ENCODE results near the gene ALDH8A1. TPM values are rescaled to one million over a fixed set of nuclear protein-coding genes. Genes with fewer than 3 reads are reported as not detected.

The ALDH8A1 gene
- polyA plus RNA-seq, 3 donors = 0.77 TPM; not detected in 2

DNA sequence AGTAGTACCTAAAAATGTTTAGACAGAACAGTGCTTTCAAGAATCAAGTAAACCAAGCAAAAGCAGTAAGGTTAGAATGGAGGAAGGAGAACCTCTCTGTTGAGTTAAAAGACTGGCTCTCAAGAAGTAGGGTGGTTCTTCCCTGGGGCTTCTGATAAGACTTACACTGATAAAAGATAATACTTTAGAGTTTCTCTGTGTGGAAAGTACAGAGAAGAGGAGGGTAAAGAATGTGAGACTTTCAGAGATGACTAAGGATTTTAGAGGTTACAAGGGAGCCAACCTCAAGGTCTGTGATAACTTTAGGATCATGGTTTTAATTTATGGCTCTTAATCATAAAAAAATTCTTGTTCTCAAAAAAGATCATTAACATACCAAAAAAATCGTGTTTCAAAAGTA, 30.9 kb upstream of the ALDH8A1 start:
- DNase-seq = no peak
- H3K36me3 Mint-ChIP-seq = peaks cover 61 to 68% of the 10 kb centered on the region in 2 donors

DNA sequence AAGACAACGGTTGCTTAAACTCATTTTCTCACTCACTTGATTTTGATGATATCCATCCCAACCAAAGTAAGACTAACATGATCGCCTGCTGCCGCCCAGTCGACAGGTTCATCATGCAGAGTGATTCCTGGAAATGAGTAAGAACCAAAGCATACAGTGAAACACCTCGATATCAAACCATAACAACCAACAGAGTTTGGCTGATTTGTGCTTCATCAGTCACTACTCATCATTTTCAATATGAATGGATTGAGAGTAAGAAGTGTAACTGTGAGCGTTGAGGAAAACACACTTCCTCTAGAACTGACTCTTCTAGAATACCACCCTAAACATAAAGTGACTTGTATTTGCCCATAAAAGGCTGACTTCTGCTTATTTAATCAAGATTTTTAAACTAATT, 29.2 kb upstream of the ALDH8A1 start:
- H3K4me3 ChIP-seq (replicated peaks in 1 of 3; ENCODE audit: low read depth in 2 of 3, low read length in 3 of 3) = no peak overlapping the region
- Mint-ChIP-seq H3K4me1 (no peaks in the 10 kb centered on the region), H3K27ac (no peak overlapping the region), H3K27me3 (ENCODE audit: low read depth in 3 of 3) (no peaks in the 10 kb centered on the region), H3K9me3 (peaks cover 0 to 7% (median 0%) of the 10 kb centered on the region in 7 donors), H3K4me3 (no peak overlapping the region), H3K36me3 (peaks cover 66 to 69% of the 10 kb centered on the region in 2 donors)
- WGBS (ENCODE audit: insufficient coverage) = no CpG with 5 or more reads among the region's 6 CpGs
- no peak overlapping the region for H3K27ac ChIP-seq (ENCODE audit: low read depth in 1 of 2, low read length in 2 of 2)
- H3K9me3 ChIP-seq (replicated peaks in 1 of 2; ENCODE audit: control insufficient read depth in 1 of 2, insufficient read depth in 1 of 2, low read length in 2 of 2) = no peaks in the 10 kb centered on the region
- no peaks in the 10 kb centered on the region for H3K79me2 ChIP-seq (ENCODE audit: insufficient read depth, low read length)
- H3K4me2 ChIP-seq (replicated peaks; ENCODE audit: extremely low read depth, low read length, poor library complexity, severe bottlenecking) = no peak overlapping the region
- no peaks in the 10 kb centered on the region for H3K27me3 ChIP-seq (ENCODE audit: control insufficient read depth in 2 of 2, insufficient read depth in 2 of 2, low read length in 2 of 2)
- H3K4me1 ChIP-seq (ENCODE audit: control insufficient read depth in 1 of 2, insufficient read depth in 2 of 2, low read length in 2 of 2) = no peaks in the 10 kb centered on the region
- TF ChIP-seq, protein P1, sequence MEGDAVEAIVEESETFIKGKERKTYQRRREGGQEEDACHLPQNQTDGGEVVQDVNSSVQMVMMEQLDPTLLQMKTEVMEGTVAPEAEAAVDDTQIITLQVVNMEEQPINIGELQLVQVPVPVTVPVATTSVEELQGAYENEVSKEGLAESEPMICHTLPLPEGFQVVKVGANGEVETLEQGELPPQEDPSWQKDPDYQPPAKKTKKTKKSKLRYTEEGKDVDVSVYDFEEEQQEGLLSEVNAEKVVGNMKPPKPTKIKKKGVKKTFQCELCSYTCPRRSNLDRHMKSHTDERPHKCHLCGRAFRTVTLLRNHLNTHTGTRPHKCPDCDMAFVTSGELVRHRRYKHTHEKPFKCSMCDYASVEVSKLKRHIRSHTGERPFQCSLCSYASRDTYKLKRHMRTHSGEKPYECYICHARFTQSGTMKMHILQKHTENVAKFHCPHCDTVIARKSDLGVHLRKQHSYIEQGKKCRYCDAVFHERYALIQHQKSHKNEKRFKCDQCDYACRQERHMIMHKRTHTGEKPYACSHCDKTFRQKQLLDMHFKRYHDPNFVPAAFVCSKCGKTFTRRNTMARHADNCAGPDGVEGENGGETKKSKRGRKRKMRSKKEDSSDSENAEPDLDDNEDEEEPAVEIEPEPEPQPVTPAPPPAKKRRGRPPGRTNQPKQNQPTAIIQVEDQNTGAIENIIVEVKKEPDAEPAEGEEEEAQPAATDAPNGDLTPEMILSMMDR (IDR thresholded peaks at IDR 0.05) = no peak
- no peak for DNase-seq
- no peak overlapping the region for H2AFZ ChIP-seq (ENCODE audit: insufficient read depth, low read depth, low read length, poor library complexity, severe bottlenecking)
- intact Hi-C loops (cut with micrococcal nuclease) = no loop called here
- no peak overlapping the region for H3K9ac ChIP-seq (ENCODE audit: insufficient read depth, low read length, poor library complexity, severe bottlenecking)
- H3K36me3 ChIP-seq (replicated peaks in 1 of 2; ENCODE audit: control insufficient read depth in 1 of 2, insufficient read depth in 2 of 2, low read length in 2 of 2) = peaks cover 60 to 99% of the 10 kb centered on the region in 2 donors
- H4K20me1 ChIP-seq (ENCODE audit: insufficient read depth, low read length) = no peaks in the 10 kb centered on the region

More for the DNA sequence above, 30.9 kb upstream of the ALDH8A1 start:
- peaks cover 7% of the 10 kb centered on the region for H3K4me1 Mint-ChIP-seq
- H3K4me2 ChIP-seq (replicated peaks; ENCODE audit: extremely low read depth, low read length, poor library complexity, severe bottlenecking) = no peak overlapping the region
- no peaks in the 10 kb centered on the region for H3K79me2 ChIP-seq (ENCODE audit: insufficient read depth, low read length)
- H3K27me3 ChIP-seq (ENCODE audit: control insufficient read depth in 2 of 2, insufficient read depth in 2 of 2, low read length in 2 of 2) = no peaks in the 10 kb centered on the region
- H3K36me3 ChIP-seq (replicated peaks in 1 of 2; ENCODE audit: control insufficient read depth in 1 of 2, insufficient read depth in 2 of 2, low read length in 2 of 2) = peaks cover 70 to 98% of the 10 kb centered on the region in 2 donors
- no peak overlapping the region for H3K27ac ChIP-seq (ENCODE audit: low read depth in 1 of 2, low read length in 2 of 2)
- no peak overlapping the region for H3K4me3 Mint-ChIP-seq
- WGBS (ENCODE audit: insufficient coverage) = no CpG with 5 or more reads among the region's 1 CpG
- no peak overlapping the region for H3K4me3 ChIP-seq (replicated peaks in 1 of 3; ENCODE audit: low read depth in 2 of 3, low read length in 3 of 3)
- no peaks in the 10 kb centered on the region for H3K9me3 ChIP-seq (replicated peaks in 1 of 2; ENCODE audit: control insufficient read depth in 1 of 2, insufficient read depth in 1 of 2, low read length in 2 of 2)
- no peaks in the 10 kb centered on the region for H4K20me1 ChIP-seq (ENCODE audit: insufficient read depth, low read length)
- H3K9ac ChIP-seq (ENCODE audit: insufficient read depth, low read length, poor library complexity, severe bottlenecking) = no peak overlapping the region
- peaks cover 0 to 1% (median 0%) of the 10 kb centered on the region in 7 donors for H3K9me3 Mint-ChIP-seq
- no peaks in the 10 kb centered on the region for H3K27me3 Mint-ChIP-seq (ENCODE audit: low read depth in 3 of 3)
- H3K4me1 ChIP-seq (ENCODE audit: control insufficient read depth in 1 of 2, insufficient read depth in 2 of 2, low read length in 2 of 2) = peaks cover 0 to 5% of the 10 kb centered on the region in 2 donors
- no peak overlapping the region for H2AFZ ChIP-seq (ENCODE audit: insufficient read depth, low read depth, low read length, poor library complexity, severe bottlenecking)
- intact Hi-C loops (cut with micrococcal nuclease) = no loop called here
- no peak overlapping the region for H3K27ac Mint-ChIP-seq
- TF ChIP-seq, protein P1 (IDR thresholded peaks at IDR 0.05) = no peak

Data from CD14-positive monocyte (primary cell).